H9 (cell line): ENCODE results near the gene VSIR. TPM values are rescaled to one million over a fixed set of nuclear protein-coding genes. Genes with fewer than 3 reads are reported as not detected.

Experiments
- DNase-seq: peaks from one replicate; pipeline ENCODE4 v3.0.0-alpha.2; 2017
- H2AFZ ChIP-seq: one replicate; pipeline ENCODE4 v1.6.1; 2013; ENCODE audit warnings: mild to moderate bottlenecking, low read length, control low read depth, moderate library complexity
- H2AK5ac ChIP-seq: 2 replicates; pipeline ENCODE4 v1.6.1; 2013; ENCODE audit warnings: low read length, control low read depth, mixed read lengths; ENCODE audit not compliant: insufficient read length
- H2BK120ac ChIP-seq: one replicate; pipeline ENCODE4 v1.6.1; 2013; ENCODE audit warnings: low read depth, mild to moderate bottlenecking, low read length, control low read depth, inconsistent platforms; ENCODE audit not compliant: poor library complexity, severe bottlenecking
- H2BK12ac ChIP-seq: 2 replicates; pipeline ENCODE4 v1.6.1; 2013; ENCODE audit warnings: low read length, control low read depth, mixed read lengths, low read depth; ENCODE audit not compliant: insufficient read length
- H2BK15ac ChIP-seq: 2 replicates; pipeline ENCODE4 v1.6.1; 2013; ENCODE audit warnings: low read depth, low read length, control low read depth
- H2BK20ac ChIP-seq: one replicate; pipeline ENCODE4 v1.6.1; 2013; ENCODE audit warnings: low read depth, mild to moderate bottlenecking, low read length, control low read depth, inconsistent platforms; ENCODE audit not compliant: poor library complexity, severe bottlenecking
- H2BK5ac ChIP-seq: 2 replicates; pipeline ENCODE4 v1.6.1; 2013; ENCODE audit warnings: low read length, control low read depth, mixed read lengths; ENCODE audit not compliant: insufficient read length
- H3K14ac ChIP-seq: 2 replicates; pipeline ENCODE4 v1.6.1; 2013; ENCODE audit warnings: low read length, control low read depth; ENCODE audit not compliant: insufficient read depth
- H3K18ac ChIP-seq: 2 replicates; pipeline ENCODE4 v1.6.1; 2013; ENCODE audit warnings: low read depth, mild to moderate bottlenecking, mixed read lengths, low read length, control low read depth; ENCODE audit not compliant: insufficient read length
- H3K23ac ChIP-seq: 2 replicates; pipeline ENCODE4 v1.6.1; 2013; ENCODE audit warnings: low read length, control low read depth, mixed read lengths, low read depth; ENCODE audit not compliant: insufficient read length
- H3K23me2 ChIP-seq: 2 replicates; pipeline ENCODE4 v1.6.1; 2013; ENCODE audit warnings: low read depth, mild to moderate bottlenecking, mixed read lengths, low read length, control low read depth; ENCODE audit not compliant: insufficient read length, poor library complexity, severe bottlenecking
- H3K27ac ChIP-seq: 2 replicates; pipeline ENCODE4 v1.5.1; 2013; ENCODE audit warnings: low read length, control low read depth, mixed read lengths, low read depth; ENCODE audit not compliant: insufficient read length
- H3K27me3 ChIP-seq: 2 replicates; pipeline ENCODE4 v1.6.1; 2013; ENCODE audit warnings: low read length, control low read depth, inconsistent platforms; ENCODE audit not compliant: insufficient read depth
- H3K4ac ChIP-seq: 2 replicates; pipeline ENCODE4 v1.6.1; 2013; ENCODE audit warnings: low read depth, mild to moderate bottlenecking, control low read depth, inconsistent platforms, low read length, moderate library complexity
- H3K4me1 ChIP-seq: 2 replicates; pipeline ENCODE4 v1.6.1; 2013; ENCODE audit warnings: low read length, control low read depth, inconsistent platforms; ENCODE audit not compliant: insufficient read depth
- H3K4me2 ChIP-seq: 2 replicates; pipeline ENCODE4 v1.6.1; 2013; ENCODE audit warnings: low read length, control low read depth, mixed read lengths; ENCODE audit not compliant: insufficient read length, insufficient read depth
- H3K56ac ChIP-seq: 2 replicates; pipeline ENCODE4 v1.6.1; 2013; ENCODE audit warnings: low read depth, mild to moderate bottlenecking, mixed read lengths, low read length, control low read depth; ENCODE audit not compliant: insufficient read length
- H3K79me1 ChIP-seq: 2 replicates; pipeline ENCODE4 v1.6.1; 2013; ENCODE audit warnings: low read depth, mild to moderate bottlenecking, moderate library complexity, low read length, control low read depth, inconsistent platforms; ENCODE audit not compliant: insufficient read depth, poor library complexity, severe bottlenecking
- H3K79me2 ChIP-seq: 2 replicates; pipeline ENCODE4 v1.6.1; 2013; ENCODE audit warnings: low read length, control low read depth, inconsistent platforms; ENCODE audit not compliant: insufficient read depth
- H3K9ac ChIP-seq: 2 replicates; pipeline ENCODE4 v1.6.1; 2013; ENCODE audit warnings: low read length, control low read depth, mixed read lengths; ENCODE audit not compliant: insufficient read length; ENCODE audit errors: extremely low read depth
- H3K9me3 ChIP-seq: one replicate; pipeline ENCODE4 v1.6.1; 2013; ENCODE audit warnings: low read depth, low read length, inconsistent platforms; ENCODE audit not compliant: control insufficient read depth
- H3T11ph ChIP-seq: one replicate; pipeline ENCODE4 v1.6.1; 2013; ENCODE audit warnings: mild to moderate bottlenecking, low read length, control low read depth, inconsistent platforms
- H4K20me1 ChIP-seq: one replicate; pipeline ENCODE4 v1.6.1; 2013; ENCODE audit not compliant: control insufficient read depth, insufficient read length, insufficient read depth
- H4K5ac ChIP-seq: 2 replicates; pipeline ENCODE4 v1.6.1; 2013; ENCODE audit warnings: low read depth, mild to moderate bottlenecking, mixed read lengths, low read length, control low read depth; ENCODE audit not compliant: insufficient read length
- H4K8ac ChIP-seq: replicated peaks from 2 replicates; pipeline ENCODE4 v1.6.1; 2013; ENCODE audit warnings: low read length, control low read depth, mixed read lengths, low read depth; ENCODE audit not compliant: insufficient read length
- H4K91ac ChIP-seq: 2 replicates; pipeline ENCODE4 v1.6.1; 2013; ENCODE audit warnings: low read depth, mild to moderate bottlenecking, moderate library complexity, mixed read lengths, low read length, control low read depth; ENCODE audit not compliant: insufficient read length
- H3K27ac Mint-ChIP-seq, 3 experiments: 2 replicates in 2 of 3; 3 replicates in 1 of 3; pipeline ENCODE4 v1.8.0; 2020 to 2021; ENCODE audit warnings: mixed read lengths in 3 of 3, mild to moderate bottlenecking in 1 of 3, moderate library complexity in 1 of 3
- H3K27me3 Mint-ChIP-seq: 2 replicates; pipeline ENCODE4 v1.8.0; 2021; ENCODE audit warnings: low read depth, mild to moderate bottlenecking, moderate library complexity, mixed read lengths
- H3K36me3 Mint-ChIP-seq, 3 experiments: 2 replicates in 2 of 3; 3 replicates in 1 of 3; pipeline ENCODE4 v1.8.0; 2020 to 2021; ENCODE audit warnings: low read depth in 3 of 3, mixed read lengths in 3 of 3; ENCODE audit not compliant: insufficient read depth in 1 of 3
- H3K4me1 Mint-ChIP-seq, 2 experiments: 2 replicates each; pipeline ENCODE4 v1.8.0; 2020; ENCODE audit warnings: mixed read lengths in 2 of 2
- H3K4me3 Mint-ChIP-seq, 2 experiments: 2 replicates in 1 of 2; 3 replicates in 1 of 2; pipeline ENCODE4 v1.8.0; 2020 to 2021; ENCODE audit warnings: mild to moderate bottlenecking in 2 of 2, mixed read lengths in 2 of 2, moderate library complexity in 1 of 2
- H3K9me3 Mint-ChIP-seq, 2 experiments: 2 replicates in 1 of 2; 3 replicates in 1 of 2; pipeline ENCODE4 v1.8.0; 2020; ENCODE audit warnings: mild to moderate bottlenecking in 2 of 2, mixed read lengths in 2 of 2, moderate library complexity in 1 of 2
- WGBS: extraction: QIAGEN DNeasy Blood & Tissue Kit; methylation state at CpG from one replicate; pipeline ENCODE4 v1.1.7; 2013; ENCODE audit warnings: missing lambda C conversion rate, low lambda C conversion rate, mixed read lengths; ENCODE audit not compliant: insufficient read length; ENCODE audit errors: extremely low coverage; 5-methylcytosine and 5-hydroxymethylcytosine counted together
- total RNA-seq: library from RNA; stranded (reverse); gene quantifications from 2 replicates; pipeline ENCODE4 v1.2.1, GENCODE V29; 2021
- TF ChIP-seq, protein P1 (sequence below): fragments of 200-600 bp; sonication (generic); conservative IDR thresholded peaks from 3 replicates; pipeline ENCODE4 v1.8.0; 2021; ENCODE audit warnings: antibody characterized with exemption, mild to moderate bottlenecking

Gene VSIR
- total RNA-seq, 1 experiment from 2014 or later = 0.11 TPM

GRCh38 chr10:71762324-71762723, 11.0 kb downstream of the VSIR start:
- no peak overlapping the region for H3K27ac ChIP-seq
- H2AK5ac ChIP-seq = no peak overlapping the region
- H2BK5ac ChIP-seq = no peak overlapping the region
- H3K4me1 ChIP-seq = no peaks in the 10 kb centered on the region
- Mint-ChIP-seq H3K27ac (no peak overlapping the region), H3K36me3 (no peaks in the 10 kb centered on the region), H3K4me3 (no peak overlapping the region), H3K4me1 (peaks cover 6% of the 10 kb centered on the region in 2 experiments), H3K9me3 (no peaks in the 10 kb centered on the region; a peak in 1 of 5 replicates), H3K27me3 (peaks cover 6% of the 10 kb centered on the region)
- no peak for DNase-seq
- H2BK12ac ChIP-seq = no peak overlapping the region
- H3T11ph ChIP-seq = no peak overlapping the region
- H3K14ac ChIP-seq = no peak overlapping the region
- WGBS = no CpG with 5 or more reads among the region's 5 CpGs
- no peaks in the 10 kb centered on the region for H3K9me3 ChIP-seq
- no peak overlapping the region for H4K5ac ChIP-seq
- no peaks in the 10 kb centered on the region for H3K79me1 ChIP-seq
- H3K4ac ChIP-seq = no peak overlapping the region
- H2AFZ ChIP-seq = no peak overlapping the region
- TF ChIP-seq, protein P1, sequence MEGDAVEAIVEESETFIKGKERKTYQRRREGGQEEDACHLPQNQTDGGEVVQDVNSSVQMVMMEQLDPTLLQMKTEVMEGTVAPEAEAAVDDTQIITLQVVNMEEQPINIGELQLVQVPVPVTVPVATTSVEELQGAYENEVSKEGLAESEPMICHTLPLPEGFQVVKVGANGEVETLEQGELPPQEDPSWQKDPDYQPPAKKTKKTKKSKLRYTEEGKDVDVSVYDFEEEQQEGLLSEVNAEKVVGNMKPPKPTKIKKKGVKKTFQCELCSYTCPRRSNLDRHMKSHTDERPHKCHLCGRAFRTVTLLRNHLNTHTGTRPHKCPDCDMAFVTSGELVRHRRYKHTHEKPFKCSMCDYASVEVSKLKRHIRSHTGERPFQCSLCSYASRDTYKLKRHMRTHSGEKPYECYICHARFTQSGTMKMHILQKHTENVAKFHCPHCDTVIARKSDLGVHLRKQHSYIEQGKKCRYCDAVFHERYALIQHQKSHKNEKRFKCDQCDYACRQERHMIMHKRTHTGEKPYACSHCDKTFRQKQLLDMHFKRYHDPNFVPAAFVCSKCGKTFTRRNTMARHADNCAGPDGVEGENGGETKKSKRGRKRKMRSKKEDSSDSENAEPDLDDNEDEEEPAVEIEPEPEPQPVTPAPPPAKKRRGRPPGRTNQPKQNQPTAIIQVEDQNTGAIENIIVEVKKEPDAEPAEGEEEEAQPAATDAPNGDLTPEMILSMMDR = no peak
- H3K56ac ChIP-seq = no peak overlapping the region
- H3K79me2 ChIP-seq = no peaks in the 10 kb centered on the region
- no peak overlapping the region for H2BK15ac ChIP-seq
- H3K23me2 ChIP-seq = no peaks in the 10 kb centered on the region
- no peaks in the 10 kb centered on the region for H4K20me1 ChIP-seq
- no peak overlapping the region for H2BK120ac ChIP-seq
- no peak overlapping the region for H3K23ac ChIP-seq
- H4K8ac ChIP-seq = no peak overlapping the region
- no peaks in the 10 kb centered on the region for H3K27me3 ChIP-seq
- H3K18ac ChIP-seq = no peak overlapping the region
- no peak overlapping the region for H3K9ac ChIP-seq
- no peak overlapping the region for H3K4me2 ChIP-seq
- H2BK20ac ChIP-seq = no peak overlapping the region
- H4K91ac ChIP-seq = no peak overlapping the region
